T-helper 1 cell treated with Interleukin-12 subunit alpha and Interleukin-12 subunit beta and Interleukin-4 antibody, amounts not matched to agents 30 ng/mL and 1 ng/mL, for 36 hours (primary cell): ENCODE measurements around the gene NSUN2. TPM values are rescaled to one million over a fixed set of nuclear protein-coding genes. Genes with fewer than 3 reads are reported as not detected.

Experiments used
- intact Hi-C: fragments of 100-400 bp; cut with micrococcal nuclease; formaldehyde crosslinking; loops from one replicate; pipeline ENCODE4 v1.15.1; 2024
- total RNA-seq: library from RNA; stranded (reverse); gene quantifications from 2 replicates; pipeline ENCODE4 v1.2.3, GENCODE V29; 2022

The NSUN2 gene
- total RNA-seq, 1 donor from 2014 or later, result 93.4 TPM

DNA sequence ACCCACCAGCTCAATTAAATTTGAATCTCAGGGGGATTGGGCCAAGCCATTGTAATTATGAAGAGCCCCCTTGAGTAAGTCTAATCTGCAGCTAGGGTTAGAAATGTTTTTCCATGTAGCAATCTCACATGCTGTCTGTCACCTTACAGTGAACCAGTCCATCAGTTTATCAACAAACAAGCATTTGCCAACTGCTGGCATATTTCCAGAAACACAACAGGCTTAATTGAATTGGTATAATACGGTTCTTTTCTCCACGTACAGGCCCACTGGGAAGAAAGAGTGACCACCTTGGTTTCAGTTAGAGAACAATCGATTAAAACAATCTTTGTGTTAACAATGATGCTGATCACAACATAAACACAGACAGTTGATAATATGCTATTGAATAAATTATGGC lies 67.4 kb downstream of the NSUN2 start:
- intact Hi-C loops, result no loop called here

GRCh38 chr5:6557807-6558575 lies 74.9 kb downstream of the NSUN2 start:
- intact Hi-C loops, result no loop called here

GRCh38 chr5:6556802-6557102 lies 76.1 kb downstream of the NSUN2 start:
- intact Hi-C loops, result no loop called here

GRCh38 chr5:6556089-6556801 lies 76.6 kb downstream of the NSUN2 start:
- intact Hi-C loops, result no loop called here

DNA sequence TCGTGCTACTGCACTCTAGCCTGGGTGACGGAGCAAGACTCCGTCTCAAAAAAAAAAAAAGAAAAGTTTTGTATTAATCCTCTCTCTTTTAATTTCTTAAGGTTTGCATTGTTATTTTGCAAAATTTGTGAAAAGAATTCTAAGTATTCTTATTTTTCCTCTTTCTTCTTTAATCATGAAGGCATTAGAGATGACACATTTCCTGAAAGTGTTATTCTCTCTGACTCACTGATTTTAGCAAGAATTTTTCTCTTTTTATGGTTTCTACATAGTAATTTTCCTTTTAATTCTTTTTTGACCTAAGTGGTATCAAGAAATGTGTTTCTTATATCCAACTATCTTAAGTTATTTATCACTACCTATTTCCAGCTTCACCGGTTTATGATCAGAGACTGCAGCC lies 78.0 kb downstream of the NSUN2 start:
- intact Hi-C loops, result no loop called here

GRCh38 chr5:6553972-6554371 lies 78.9 kb downstream of the NSUN2 start:
- intact Hi-C loops, result no loop called here

GRCh38 chr5:6552612-6553011 lies 80.2 kb downstream of the NSUN2 start:
- intact Hi-C loops, result no loop called here

- intact Hi-C loops, result no loop called here
Measured at GRCh38 chr5:6551955-6552313, 80.9 kb downstream of the NSUN2 start.

- intact Hi-C loops, result no loop called here
Measured at GRCh38 chr5:6551287-6551954, 81.4 kb downstream of the NSUN2 start.

GRCh38 chr5:6550628-6551027 lies 82.2 kb downstream of the NSUN2 start:
- intact Hi-C loops, result no loop called here

Other genes starting within 250 kb of the NSUN2 start
- 0.39 and 0.41 TPM in 2 replicates for gene UBE2QL1, start 184.2 kb downstream of the NSUN2 start, total RNA-seq
- gene SRD5A1, start 396 bp upstream of the NSUN2 start, total RNA-seq, result 10.1 and 12.0 TPM in 2 replicates
- 34.3 and 35.4 TPM in 2 replicates for gene TENT4A, start 80.4 kb upstream of the NSUN2 start, total RNA-seq